GM19324 (cell line): Measurements from ENCODE around the gene SLX4IP.

Source experiments
- ATAC-seq: cut with Tn5 transposase; IDR thresholded peaks from one replicate; pipeline ENCODE4 v1.9.1; 2021; ENCODE audit warnings: mild to moderate bottlenecking, moderate library complexity; ENCODE audit not compliant: unreplicated experiment, low FRiP score

Gene SLX4IP

GRCh38 chr20:10462516-10462915 is 27.4 kb downstream of the SLX4IP start:
- ATAC-seq, result no peak

DNA sequence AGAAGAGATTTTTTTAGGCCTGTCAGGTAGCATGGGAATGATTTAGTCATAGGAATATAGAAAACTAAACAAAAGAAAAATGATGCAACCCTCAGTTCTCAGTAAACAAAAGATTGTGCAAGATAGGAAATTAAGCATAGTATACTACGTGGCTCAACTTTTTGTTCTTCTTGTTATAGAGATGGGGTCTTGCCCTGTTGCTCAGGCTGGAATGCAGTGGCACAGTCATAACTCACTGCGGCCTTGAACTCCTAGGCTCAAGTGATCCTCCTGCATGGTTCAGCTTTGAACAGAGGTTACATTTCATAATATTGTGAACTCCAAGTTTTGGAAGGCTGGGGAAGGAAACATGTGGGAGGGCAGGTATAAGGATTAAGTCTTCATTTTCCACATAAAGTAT is 28.5 kb downstream of the SLX4IP start:
- no peak for ATAC-seq

DNA sequence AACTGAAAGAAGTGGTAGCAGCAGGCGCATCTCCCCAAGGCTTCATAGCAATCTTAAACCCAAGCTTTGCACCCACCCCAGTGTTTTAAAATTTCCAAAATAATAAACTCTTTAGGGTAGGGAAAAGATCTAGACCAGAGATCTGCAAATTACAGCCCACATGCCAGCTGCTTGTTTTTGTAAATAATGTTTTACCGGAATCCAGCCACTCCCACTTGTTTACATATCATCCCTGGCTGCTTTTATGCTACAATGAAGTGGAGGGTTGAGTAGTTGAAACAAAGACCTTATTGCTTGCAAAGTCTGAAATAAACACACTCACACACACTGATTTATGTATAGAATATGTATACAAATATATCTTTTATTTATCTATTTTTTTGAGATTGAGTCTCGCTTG is 30.0 kb downstream of the SLX4IP start:
- no peak for ATAC-seq

DNA sequence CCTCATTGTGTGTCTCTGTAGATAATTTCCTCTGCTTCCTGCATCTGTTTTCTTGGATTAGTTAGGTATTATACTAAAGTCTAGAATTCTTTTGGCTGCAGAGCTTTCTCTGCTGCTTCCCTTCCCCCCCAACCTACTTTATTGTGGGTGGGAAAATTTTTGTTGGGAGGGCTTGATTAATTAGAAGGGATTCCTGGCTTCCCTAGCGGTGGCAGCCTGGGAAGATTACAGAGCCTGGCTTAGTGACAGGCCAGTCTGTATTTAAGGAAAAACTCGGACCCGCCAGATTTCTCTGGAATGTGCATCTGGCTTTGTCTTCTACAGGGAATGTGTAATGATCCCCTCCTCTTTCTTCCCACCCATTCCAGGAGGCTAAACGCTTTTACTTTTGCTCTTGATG is 31.2 kb downstream of the SLX4IP start:
- ATAC-seq, result no peak

DNA sequence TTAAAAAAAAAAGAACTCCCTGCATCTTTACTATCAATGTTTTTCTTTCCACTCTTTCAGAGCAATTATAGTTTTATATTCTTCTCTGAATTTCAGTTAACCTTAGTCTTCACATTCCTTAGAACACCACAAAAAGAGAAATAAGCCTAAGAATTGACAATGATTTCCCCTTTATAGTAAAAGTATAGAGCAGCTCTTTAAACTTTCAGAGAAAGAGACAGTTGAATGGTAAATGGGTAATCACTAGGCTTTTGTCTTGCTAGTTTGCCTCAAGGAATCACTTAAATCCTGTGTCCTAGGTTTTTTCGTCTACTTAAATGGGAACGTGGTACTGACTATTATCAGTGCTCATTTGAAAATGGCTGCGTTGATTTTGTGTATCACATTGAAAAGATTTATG is 31.8 kb downstream of the SLX4IP start:
- no peak for ATAC-seq

DNA sequence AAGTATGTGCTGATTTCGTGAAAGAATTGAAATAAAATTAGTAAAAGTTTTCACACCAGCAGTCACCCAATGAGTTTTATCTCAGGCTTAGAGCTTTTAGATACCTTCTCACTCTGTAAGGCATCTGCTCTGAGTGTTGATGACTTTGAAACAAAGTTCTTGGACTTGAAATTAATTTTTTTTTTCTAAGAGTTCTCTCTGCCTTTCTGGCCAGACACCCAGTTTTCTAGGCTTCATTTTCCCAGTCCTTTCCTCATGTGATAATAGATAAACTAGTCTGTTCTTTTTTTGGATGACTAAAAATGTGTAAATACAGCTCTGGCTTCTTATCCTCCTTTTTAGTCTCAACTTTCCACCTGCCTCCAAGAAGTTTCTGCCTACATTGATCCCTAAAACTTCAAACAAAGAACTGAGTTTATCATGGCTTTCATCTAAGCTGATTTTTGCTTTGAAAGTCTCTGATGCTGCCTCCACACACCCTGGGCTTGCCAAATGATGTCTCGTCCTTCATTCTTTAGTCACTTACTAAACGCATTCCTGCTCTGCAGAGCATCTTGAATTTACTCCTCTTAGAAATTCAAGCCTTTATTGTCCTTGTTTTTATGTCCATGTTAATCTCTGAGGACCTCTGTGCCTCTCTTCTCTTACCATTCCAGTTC is 32.7 kb downstream of the SLX4IP start:
- no peak for ATAC-seq

DNA sequence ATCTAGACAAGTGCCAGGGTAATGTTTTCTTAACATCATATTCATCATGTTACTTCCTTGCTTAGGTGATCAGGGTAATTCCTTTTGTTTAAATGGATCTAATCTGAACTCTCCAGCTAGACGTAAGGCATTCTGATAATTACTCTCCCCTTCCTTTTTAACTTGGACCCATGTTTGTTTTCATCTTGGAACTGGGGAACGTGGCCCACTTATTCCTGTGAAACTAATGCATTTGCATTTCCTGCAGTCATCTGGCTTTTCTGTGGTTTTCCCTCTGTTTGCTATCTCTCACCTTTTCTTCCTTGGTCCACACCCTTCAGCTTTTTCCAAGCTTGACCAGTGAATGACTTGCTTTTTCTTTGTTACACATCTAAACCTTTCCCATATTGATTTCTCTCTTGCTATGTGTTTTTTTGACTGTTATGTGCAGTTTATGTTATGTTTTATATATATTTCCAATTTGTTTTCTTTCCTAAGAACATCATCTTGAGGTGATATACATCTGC is 33.3 kb downstream of the SLX4IP start:
- ATAC-seq, result no peak

- no peak for ATAC-seq
Observed at GRCh38 chr20:10469056-10469455, 34.0 kb downstream of the SLX4IP start.

DNA sequence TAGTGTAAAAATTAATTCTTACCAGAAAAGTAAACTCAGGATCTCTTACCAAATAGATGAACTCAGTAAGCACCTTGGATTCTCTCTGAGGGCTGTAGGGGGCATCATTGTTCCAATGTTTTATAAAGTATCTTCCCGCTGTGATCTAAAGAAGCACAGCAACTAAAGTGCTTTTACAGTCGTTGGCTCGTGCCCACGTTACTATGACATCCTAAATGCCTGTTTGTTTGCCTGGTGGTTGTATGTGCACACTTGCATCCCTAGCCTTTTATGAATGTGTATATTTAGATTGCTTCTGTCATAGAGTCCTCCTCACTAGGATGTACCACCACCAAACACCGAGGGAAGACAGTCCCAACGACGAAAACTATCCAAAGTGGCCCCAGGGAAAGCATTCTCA is 34.5 kb downstream of the SLX4IP start:
- no peak for ATAC-seq

DNA sequence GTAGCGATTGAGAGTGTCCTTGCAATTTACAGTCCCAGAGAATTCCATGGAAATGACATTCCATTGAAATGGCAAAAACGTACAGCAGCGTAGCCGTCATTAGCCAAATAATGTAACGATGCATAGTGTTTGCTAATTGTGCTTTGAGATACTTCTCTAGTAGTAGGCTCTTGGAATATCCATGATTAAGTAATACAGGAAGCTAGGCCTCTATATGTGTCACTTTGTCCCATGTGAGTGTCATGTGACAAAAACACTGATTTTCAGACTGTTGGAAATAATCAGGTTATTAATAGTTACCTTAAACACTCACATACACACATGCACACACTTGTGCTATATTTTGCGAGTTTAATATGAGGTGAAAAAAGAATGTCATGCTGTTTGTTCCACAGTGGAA is 35.2 kb downstream of the SLX4IP start:
- no peak for ATAC-seq

DNA sequence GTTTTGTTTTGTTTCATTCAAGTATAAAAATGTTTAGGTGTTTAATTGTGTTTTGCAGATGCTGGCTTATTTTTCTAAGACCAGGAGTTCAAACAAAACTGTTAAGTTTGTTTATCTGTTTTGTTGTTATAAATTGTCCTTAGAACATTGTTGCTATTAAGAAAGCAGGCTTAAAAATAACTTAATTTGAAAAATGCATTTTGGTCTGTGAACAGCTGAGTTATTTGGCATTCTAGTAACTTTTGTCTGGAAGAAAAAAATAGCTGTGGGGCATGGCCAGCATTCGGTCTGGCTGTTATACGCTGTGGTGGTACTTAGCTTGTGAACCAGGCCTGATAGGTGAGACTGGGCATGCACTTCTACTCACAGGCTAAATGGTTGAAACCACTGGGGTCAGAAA is 37.8 kb downstream of the SLX4IP start:
- ATAC-seq, result no peak

GRCh38 chr20:10474606-10475184 is 39.6 kb downstream of the SLX4IP start:
- ATAC-seq, result no peak

GRCh38 chr20:10475225-10475624 is 40.1 kb downstream of the SLX4IP start:
- ATAC-seq, result no peak

- ATAC-seq, result peak; percentile 80
Observed at GRCh38 chr20:10476319-10476724, 41.2 kb downstream of the SLX4IP start.

GRCh38 chr20:10478205-10478604 is 43.1 kb downstream of the SLX4IP start:
- ATAC-seq, result no peak

- ATAC-seq, result no peak
Observed at GRCh38 chr20:10478930-10479329, 43.8 kb downstream of the SLX4IP start.

GRCh38 chr20:10481676-10482075 is 46.6 kb downstream of the SLX4IP start:
- ATAC-seq, result no peak

GRCh38 chr20:10483691-10484090 is 48.6 kb downstream of the SLX4IP start:
- ATAC-seq, result no peak

DNA sequence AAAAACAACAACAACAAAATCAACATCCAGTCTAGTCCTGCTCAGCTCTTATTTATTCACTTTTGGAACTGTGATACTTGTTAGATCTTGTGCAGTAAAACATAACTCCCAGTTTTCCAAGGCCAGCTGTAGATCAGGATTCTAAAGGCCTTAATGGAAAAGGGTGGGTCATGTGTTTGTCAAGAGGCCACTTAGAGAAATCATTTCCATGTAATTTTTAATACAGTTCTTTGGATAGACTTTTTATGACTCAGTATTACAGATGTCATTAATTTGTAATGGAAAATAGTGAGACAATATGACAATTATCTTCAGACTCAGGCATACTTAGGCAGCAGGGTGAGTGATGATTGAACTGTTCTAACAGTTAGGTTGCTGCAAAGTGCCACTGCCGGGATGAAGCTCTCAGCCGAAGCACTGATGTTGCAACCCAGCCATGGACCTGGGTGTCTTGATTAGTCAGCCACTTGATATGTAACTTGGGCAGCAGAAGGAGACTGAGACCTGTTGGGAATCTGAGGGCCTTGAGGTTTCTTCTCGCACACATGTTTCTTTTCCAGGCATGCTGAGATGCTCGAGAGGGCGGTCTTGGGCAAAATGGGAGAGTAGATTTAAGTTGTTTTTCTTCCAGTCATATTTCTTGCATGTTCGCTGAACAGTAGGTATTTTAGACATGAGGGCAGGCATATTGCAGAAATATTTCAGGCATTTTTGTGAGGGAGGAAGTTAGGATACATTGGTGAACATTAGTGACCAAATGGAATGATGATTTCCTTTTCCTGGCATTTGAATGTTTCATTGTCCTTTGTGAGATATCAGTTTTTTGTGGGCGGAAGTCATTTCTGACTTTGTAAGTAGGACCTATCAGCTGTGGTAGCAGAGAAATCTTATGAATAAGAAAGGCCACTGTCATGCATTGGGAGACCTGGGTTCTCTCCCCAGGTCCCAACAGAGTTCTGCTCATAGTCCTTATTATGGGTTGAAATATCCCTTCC is 52.3 kb downstream of the SLX4IP start:
- no peak for ATAC-seq

DNA sequence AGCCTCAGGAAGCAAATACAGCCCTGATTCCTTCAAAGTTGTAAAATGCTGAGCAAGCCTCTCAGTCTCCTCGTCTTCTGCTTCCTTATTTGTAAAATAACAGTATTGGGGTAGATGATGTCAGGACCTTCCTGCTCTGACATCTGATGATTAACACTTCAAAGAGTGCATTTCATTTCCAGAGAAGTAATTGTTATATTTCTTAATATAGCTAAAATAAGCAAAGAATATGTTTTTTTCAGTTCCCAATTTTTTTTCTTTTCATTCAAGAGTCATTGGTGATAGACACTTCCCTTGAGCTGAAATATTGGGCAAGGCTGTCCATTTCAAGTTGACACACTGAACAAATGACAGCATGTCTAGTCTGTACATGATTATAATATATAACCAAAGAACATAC is 53.4 kb downstream of the SLX4IP start:
- no peak for ATAC-seq

DNA sequence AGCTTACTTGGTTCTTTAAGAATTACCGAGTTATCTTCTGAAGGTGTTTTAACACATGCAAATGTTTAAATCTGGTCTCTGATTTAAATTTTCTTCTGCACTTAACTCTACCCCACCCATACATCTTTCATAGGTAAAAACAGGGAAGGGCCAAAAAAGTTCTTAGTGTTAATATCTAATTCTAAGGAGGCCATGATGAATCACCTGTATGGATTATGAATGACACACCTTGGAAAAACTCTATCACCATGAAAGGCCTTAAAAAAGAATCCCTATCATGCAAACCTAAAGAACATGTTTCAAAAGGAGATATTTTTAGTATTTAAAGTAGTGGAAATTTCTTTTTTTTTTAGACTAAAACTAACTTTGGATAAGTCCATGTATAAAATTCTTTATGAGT is 54.7 kb downstream of the SLX4IP start:
- no peak for ATAC-seq
